Activated CD4-positive, alpha-beta T cell treated with anti-CD3 and anti-CD28 coated beads, Interleukin-2, amount 50 U/mL, for 24 hours (primary cell): Measurements from ENCODE around the gene OR4E1.
"Not testable (repeated sequence)": the region's sequence is repeated elsewhere in the genome, so short reads cannot be mapped to it uniquely, and the experiment has no call there.

Experiments used
- DNase-seq, 2 donors: peaks; one replicate each; pipeline ENCODE4 v3.0.0-alpha.2; 2020; ENCODE audit warnings: low read depth in 1 of 2, low spot score in 1 of 2

OR4E1 gene

GRCh38 chr14:21653331-21653885, 20.2 kb downstream of the OR4E1 start, which contains the start of gene OR4E2:
Gene OR4E2 (plus strand): TSS chr14:21653835. CDS start chr14:21665083, 11,248 bp downstream.
- DNase-seq = no peak

- no peak for DNase-seq
These were observed 21.3 kb downstream of the OR4E1 start for GRCh38 chr14:21652209-21652808.

- no peak for DNase-seq
These were observed 26.2 kb downstream of the OR4E1 start for GRCh38 chr14:21647380-21647779.

- DNase-seq = no peak
These were observed 30.2 kb downstream of the OR4E1 start for GRCh38 chr14:21643407-21643806.

GRCh38 chr14:21642683-21643082, 30.9 kb downstream of the OR4E1 start:
- DNase-seq = no peak

- no peak for DNase-seq
These were observed 38.8 kb downstream of the OR4E1 start, which contains the start of gene OR10G2 for GRCh38 chr14:21634840-21635239. Gene OR10G2 (minus strand): TSS chr14:21634940. CDS start chr14:21634842, 98 bp downstream.

GRCh38 chr14:21631084-21631483, 42.5 kb downstream of the OR4E1 start:
- DNase-seq = no peak

- DNase-seq = not testable (repeated sequence)
These were observed 43.1 kb downstream of the OR4E1 start for GRCh38 chr14:21630503-21630902.

GRCh38 chr14:21626491-21627230, 47.0 kb downstream of the OR4E1 start:
- DNase-seq = no peak
